Measurements from ENCODE around the gene RSU1.

The RSU1 gene

DNA sequence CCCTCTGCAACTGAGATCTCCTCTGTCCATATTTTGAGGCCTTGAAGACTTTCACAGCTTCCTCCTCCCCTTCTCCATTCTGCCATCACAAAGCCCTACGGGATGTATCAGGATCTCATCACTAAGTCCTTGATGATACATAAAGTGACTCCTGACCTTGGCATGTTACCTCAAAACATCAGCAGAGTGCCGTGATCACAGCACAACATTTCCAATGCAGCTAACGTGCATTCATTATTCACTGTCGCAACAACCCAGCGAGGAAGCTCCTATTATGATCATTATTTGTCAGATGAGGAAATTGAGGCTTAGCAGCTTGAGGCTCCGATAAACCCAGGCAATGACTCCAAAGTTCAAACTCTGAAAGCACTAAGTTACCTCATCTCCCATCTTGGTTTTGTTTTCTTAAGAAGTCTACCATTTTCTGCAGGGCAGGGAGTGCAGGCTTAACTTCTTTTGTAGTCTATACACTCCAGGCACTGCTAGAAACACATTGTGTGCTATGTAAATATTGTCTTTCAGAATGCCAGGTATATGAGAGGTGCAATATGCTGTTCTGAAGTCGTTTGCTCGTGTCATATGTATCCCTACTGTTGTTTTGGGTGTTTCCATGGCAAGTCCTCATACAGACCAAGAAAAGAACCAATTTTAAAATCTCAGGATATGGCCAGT lies 215.0 kb downstream of the RSU1 start:
- DNase-seq (ENCODE audit: low read depth), result no peak

DNA sequence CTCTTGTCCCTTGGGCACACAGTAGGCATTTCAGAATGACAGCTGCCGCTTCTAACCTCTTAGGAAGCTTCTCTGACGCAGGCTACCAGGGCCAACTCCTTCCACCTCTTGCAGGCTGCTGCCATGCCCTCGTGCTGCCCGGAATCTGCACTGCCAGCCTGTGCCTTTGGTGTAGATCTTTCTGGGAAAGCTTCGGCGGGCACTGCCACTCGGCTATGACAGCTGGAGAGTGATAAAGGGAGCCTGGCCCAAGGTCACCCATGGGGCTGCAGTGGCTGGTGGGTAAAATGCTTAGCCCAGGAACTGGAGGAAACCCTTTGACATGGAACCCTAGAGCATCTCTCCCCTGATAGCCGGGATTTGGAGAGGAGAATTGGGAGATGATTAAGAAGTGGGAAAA lies 217.6 kb downstream of the RSU1 start:
- no peak for DNase-seq (ENCODE audit: low read depth)

DNA sequence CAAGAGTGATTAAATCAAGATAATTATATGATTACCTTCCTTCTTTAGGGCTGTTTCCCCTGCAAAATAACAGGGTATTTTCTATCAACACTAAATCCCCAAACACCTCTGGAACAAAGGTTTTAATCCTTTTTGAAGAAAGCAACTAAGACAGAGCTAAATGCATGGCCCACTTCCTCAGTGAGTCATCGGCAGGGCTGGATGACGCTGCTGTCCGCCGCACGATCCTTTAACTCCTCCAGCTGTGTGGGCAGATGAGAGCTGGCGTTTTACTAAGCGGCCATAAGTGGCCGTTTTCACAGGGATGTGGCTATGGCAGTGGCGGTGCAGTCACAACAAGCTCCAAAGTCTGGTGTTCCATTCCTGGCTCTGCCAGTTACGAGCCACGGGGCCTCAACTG lies 219.6 kb downstream of the RSU1 start:
- DNase-seq (ENCODE audit: low read depth), result peak; percentile 42

DNA sequence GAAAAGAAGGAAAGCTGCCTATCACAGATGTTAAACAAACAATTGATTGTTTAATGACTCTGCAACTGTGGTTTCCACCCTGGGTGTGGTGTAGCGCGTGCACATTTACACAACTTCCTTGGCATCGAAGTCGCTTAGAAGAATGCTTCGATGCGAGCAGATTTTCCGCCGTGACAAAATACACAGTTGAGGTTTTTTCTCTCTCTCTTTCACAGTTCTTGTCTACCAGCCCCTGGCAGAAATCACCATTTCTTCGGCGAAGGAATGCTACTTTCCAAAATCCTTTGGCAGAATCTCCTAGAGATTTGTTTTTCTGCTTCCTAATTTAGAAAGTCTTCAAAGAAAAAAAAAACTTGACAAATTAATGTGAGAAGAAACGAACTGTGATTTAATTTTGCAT lies 224.8 kb downstream of the RSU1 start:
- DNase-seq (ENCODE audit: low read depth), result no peak

DNA sequence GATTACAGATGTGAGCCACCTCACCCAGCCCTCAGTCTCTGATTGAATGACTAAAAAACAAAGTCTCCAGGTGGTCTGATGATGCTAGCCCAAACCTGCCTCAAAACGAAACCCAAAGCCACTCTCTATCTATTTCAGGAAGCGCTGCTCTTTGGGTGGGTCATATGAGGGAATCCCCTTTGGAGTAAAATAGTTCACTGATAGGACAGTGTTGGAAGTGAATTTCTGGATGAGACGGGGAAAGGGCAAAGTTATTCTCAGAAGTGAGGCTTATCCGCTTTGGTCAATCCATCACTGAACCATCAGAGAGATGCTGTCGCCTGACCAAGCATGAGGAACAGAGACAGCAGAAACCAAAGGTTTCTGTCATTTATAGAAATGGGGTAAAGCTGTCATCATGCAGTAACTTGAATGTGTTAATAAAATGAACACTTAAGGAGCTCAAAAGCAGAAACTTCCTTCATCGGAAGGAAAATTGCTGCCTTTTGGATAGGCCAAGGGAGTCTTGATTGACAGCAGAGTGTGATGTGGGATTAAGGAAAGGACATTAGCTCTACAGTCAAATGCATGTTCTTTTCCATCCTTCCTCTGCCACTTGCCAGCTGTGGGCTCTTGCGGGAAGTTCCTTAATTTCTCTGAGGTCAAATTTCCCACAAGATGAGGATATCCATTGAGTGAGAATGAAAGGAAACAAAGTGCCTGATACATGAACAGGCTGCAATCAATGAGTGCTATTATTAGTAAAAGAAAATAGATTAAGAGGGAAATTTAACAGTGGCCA lies 230.7 kb downstream of the RSU1 start:
- DNase-seq (ENCODE audit: low read depth), result no peak

DNA sequence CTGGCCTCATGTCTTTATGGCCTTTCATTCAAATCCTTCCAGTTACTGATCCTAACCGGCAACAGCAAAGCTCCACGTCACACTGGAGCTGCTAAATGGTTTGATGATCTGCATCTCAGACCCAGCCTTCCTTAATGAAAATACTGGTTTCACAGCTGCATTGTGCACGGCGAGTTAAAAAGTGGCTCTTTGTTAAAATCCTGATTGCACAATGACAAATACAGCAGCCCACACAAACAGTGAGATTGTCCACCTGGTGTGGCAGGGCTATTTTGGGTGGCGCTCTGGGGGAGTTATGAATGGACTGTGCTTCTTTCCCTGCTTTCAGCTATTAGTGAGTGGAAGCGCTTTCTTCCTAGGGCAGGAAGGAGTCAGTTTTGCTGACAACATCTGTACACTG lies 232.1 kb downstream of the RSU1 start:
- no peak for DNase-seq (ENCODE audit: low read depth)

DNA sequence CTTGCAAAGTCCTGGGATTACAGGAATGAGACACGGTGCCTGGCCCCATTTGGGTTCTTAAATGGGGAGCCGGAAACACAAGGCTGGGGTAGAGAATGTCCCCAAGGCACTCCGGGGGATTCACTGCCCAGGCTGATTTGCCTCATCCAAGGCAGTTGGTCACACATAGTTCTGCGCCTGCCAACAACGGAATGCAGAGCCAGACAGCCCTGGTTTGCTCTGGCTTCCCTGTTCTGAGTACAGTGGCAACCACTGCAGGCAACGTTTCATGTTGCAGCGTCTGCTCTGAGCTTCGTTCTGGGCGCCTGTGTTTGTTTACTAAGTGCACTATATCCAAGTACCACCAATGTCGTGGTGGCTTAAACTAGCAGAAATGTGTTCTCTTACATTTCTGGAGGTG lies 233.8 kb downstream of the RSU1 start:
- no peak for DNase-seq (ENCODE audit: low read depth)

DNA sequence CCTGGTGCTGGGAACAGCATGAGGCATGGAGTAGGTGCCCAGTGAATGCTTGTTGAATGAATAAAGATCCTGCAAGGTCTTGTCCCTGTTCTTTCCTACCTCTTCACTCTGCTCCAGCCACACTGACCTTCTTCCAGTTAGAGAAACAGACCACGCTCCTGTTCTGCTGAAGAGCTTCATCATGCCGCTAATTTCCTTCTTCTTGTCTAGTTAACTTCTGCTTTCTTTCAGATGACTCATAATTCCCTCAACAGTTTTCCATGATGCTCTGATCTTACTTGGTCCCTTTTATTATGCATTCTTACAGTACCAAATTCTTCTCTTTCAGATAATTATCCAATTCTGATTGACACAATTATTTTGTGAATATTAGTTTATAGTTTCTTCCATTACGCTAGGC lies 236.0 kb downstream of the RSU1 start:
- no peak for DNase-seq (ENCODE audit: low read depth)

DNA sequence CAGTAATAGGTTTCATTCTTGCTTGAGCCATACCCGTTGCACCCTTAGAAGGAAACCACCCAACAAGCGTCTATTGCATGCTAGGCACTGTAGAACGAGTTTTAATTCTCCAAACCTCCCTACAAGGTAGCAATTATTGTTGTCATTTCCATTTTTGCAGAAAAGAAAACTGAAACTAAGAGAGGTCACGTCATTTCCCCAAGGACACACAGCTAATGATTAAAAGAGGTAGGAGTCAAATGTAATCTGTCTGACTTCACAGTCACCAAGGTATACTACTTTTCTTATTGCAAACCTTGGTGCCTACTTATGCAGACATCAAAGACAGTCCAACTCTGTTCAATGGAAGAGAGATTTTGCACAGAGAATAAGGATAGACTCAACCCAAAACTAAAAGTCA lies 246.5 kb downstream of the RSU1 start:
- DNase-seq (ENCODE audit: low read depth), result no peak

DNA sequence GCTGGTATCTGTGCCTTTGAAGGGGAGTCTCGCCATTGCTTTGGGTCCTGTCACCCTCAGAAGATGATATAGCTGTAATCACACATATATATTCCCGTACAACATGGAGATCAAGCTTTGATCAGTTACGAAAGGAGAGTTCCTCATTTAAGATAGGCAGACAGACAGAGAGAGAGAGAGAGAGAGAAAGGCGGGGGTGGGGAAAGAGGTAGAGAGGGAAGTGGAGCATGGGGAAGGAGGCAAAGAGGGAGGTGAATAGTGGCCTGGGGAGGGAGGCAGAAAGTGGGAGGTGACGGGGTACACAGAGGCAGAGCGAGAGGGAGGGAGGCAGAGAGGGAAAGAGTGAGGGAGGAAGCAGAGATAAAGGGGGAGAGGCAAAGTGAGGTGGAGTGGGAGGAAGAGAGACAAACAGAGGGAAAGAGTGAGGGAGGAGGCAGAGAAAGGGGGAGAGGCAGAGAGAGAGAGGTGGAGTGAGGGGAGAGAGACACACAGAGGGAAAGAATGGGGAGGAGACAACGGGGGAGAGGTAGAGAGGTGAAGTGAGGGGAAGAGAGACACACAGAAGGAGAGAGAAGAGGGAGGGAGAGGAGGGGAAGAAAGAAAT lies 250.9 kb downstream of the RSU1 start:
- DNase-seq (ENCODE audit: low read depth), result no peak

DNA sequence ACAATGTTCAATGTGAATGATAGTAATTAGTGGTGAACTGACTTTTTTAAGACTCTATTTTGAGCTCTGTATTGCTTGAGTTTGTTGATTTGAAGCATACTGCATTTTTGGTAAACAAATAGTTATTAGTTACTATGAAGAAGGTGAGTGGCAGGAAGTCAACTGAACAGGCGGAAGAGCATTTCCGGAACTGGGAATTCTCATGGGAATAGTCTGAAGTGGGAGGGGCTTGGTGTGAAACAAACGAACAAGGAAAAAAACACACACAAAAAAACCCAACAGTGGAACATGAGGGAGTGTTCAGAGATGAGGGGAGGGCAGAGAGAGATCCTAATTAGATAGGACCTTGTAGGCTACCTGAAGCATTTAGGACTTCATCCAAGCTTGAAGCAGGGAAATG lies 251.6 kb downstream of the RSU1 start:
- DNase-seq (ENCODE audit: low read depth), result no peak

DNA sequence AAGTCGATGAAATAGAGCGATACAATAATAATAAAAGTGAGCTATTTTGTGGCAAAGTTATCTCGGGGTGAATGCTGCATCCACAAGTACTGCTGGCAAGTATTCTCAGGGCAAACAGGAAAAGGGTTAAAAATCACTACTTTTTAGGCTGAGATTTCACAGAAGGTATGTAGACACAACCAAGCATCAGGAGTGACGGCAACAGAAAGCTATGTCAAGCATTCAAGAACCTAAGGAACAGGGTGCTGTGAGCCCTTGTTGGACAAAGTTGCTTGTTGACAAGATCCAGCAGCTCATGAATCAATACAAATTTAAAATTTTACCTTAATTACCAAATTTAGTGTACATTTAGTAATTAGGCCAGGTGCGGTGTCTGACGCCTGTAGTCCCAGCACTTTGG lies 254.3 kb downstream of the RSU1 start:
- no peak for DNase-seq (ENCODE audit: low read depth)

DNA sequence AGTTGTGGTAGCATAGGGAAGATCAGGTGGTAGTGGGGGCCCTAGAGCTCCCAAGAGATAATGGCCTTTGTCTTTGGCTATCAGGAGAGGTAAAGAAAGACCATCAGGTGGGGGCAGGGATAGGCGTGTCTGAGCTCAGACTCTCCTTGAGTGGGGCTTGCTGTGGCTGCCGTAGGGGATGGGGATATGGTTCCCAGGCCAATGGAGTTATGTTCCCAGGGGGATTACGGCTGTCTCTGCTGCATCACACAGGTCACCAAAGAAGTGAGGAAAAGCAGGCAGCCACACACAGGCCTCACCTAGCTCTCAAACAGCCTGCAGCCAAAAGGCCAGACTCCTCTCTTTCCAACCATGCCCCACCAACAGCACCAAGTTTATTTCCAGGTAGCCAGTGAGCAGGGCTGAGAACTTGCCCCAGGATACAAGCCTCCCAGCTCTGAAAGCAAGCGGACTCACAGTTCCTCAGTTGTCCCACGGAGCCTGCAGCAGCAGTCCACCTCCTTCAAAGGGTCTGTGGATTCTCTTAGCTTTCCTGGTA lies 257.9 kb downstream of the RSU1 start:
- DNase-seq (ENCODE audit: low read depth), result no peak

DNA sequence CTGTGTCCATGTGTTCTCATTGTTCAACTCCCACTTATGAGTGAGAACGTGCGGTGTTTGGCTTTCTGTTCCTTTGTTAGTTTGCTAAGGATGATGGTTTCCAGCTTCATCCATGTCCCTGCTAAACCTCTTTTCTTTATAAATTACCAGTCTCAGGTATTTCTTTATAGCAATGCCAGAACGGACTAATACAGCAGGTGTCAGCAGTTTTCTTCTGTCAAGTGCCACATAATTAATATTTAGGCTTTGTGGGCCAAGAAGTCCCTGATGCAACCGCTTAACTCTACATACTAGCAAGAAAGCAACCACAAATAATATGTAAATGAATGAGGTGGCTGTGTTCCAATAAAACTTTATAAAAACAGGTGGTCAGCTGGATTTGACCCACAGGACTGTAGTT lies 269.3 kb downstream of the RSU1 start:
- DNase-seq (ENCODE audit: low read depth), result no peak

DNA sequence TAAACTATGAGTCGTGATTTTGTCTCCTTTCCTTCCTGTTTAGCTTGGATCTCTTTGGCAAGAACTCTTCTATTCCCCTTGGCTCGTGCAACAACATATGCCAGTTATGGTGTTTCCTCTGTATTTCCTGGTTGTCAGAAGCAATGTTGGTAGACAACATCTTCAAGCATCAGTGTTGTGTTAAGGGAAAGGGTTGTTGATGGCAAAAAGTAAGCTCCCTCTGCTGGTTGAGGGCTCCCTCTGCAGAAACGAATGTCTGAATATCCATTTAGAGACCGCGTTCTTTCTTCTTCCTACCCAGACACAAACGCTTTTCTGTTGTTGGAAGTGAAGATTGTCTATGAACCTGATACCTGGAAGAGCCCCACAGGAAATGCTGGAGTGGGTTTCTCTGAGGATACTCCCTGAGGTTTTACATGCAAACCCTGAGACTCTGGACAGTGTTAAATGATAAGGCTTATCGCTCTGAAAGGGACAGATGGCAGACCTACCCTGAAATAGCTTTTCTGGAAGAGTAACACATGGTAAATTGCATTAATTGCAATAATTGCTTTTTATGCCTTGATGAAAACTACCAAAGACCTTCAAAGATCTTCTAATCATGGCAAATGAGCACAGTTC lies 272.0 kb downstream of the RSU1 start:
- peak; percentile 8 for DNase-seq (ENCODE audit: low read depth)

DNA sequence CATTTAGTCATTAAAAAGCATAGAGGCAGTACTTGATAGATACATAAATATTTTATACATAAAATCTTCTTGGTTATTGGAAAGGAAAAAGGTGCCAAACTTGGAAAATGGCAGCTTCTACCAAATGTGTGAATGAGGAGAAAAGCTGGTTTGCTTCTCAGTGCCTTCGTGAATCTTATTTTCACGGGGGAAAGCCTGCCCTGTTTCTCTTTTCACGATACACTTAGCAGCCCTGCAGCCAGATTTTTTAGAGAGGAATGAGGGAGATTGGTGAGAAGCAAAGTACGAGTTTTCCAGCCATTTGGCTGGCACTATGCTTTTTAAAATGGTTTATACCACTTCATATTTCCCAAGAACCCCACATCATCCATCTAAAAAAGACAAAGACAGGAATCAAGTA lies 272.6 kb downstream of the RSU1 start:
- DNase-seq (ENCODE audit: low read depth), result no peak

DNA sequence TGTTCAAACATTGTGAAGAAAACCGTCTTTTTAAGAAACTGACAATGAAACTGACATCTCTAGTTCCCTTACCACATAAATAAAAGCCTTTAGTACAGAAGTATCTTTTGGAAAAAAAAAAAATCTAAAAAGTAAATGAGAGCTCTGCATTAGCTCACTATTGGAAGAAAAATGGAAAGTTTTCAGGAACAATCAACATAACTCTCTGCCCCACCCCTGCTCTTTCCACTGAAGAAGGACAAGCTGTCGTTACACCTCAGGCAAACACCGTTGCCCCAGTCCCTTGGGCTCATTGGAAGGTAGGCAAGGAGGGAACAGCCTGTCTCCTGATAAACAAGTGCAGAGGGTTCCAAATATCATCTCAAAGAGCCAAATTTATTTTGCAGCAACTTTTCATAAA lies 273.1 kb downstream of the RSU1 start:
- DNase-seq (ENCODE audit: low read depth), result no peak
